K562 (cell line): ENCODE measurements around the gene PSMD9. TPM values are rescaled to one million over a fixed set of nuclear protein-coding genes. Genes with fewer than 3 reads are reported as not detected.

ENCODE experiments used
- ATAC-seq: fragments of 200-7000 bp; cut with Tn5 transposase; 3 replicates; pipeline ENCODE4 v1.9.1; 2020; ENCODE audit warnings: moderate library complexity
- BruUV-seq: library from RNA; stranded (reverse); fragments of 400-500 nt; replicated peaks from 2 replicates; lab custom pipeline; 2021; lab: Mats Ljungman, UMichigan
- CTCF ChIA-PET: fragments of 300-600 bp; formaldehyde crosslinking; extraction: SDS; loops from one replicate; lab custom pipeline; 2021; ENCODE audit warnings: low intra/inter-chr PET ratio; lab: Yijun Ruan, JAX
- POLR2A ChIA-PET: fragments of 300-600, 350-650 bp; sonication (Branson Sonifier 250); formaldehyde crosslinking; extraction: SDS; loops from one replicate; lab custom pipeline; 2021; ENCODE audit warnings: antibody characterized with exemption, inconsistent platforms; lab: Yijun Ruan, JAX
- DNase-seq, 4 experiments: peaks; one replicate each; pipeline versions ENCODE4 v3.0.0 to v3.0.0-alpha.2; 2011 to 2018; ENCODE audit warnings: low spot score in 3 of 4, mixed read lengths in 3 of 4; ENCODE audit errors: extremely low read depth in 1 of 4
- FAIRE-seq: peaks from 2 replicates; lab custom pipeline; 2011; peaks lifted over from hg19 to GRCh38; lab: Jason Lieb, UNC
- H2AFZ ChIP-seq: 2 replicates; pipeline ENCODE4 v1.6.0; 2011; ENCODE audit warnings: low read depth, low read length, control low read depth, inconsistent platforms
- H3K27ac ChIP-seq: fragments of 200-600 bp; 3 replicates; pipeline ENCODE4 v1.8.0; 2011; ENCODE audit warnings: low read depth, mild to moderate bottlenecking, control low read depth, inconsistent platforms, low read length, moderate library complexity, mixed read lengths; ENCODE audit errors: extremely low read depth
- H3K27me3 ChIP-seq, 2 experiments: fragments of 300-600 bp in 1 of 2; 2 replicates in 1 of 2; 3 replicates in 1 of 2; pipeline versions ENCODE4 v1.6.0 to v1.8.0; 2011; ENCODE audit warnings: inconsistent platforms in 2 of 2, low read length in 2 of 2, mild to moderate bottlenecking in 1 of 2, mixed read lengths in 1 of 2, moderate library complexity in 1 of 2; ENCODE audit not compliant: control insufficient read depth in 2 of 2, insufficient read depth in 2 of 2
- H3K36me3 ChIP-seq: fragments of 300-600 bp; 3 replicates; pipeline ENCODE4 v1.8.0; 2011; ENCODE audit warnings: mild to moderate bottlenecking, low read length, inconsistent platforms; ENCODE audit not compliant: control insufficient read depth, insufficient read depth
- H3K4me1 ChIP-seq, 2 experiments: fragments of 200-600 bp in 1 of 2; replicated peaks in 1 of 2; 2 replicates in 1 of 2; 3 replicates in 1 of 2; pipeline versions ENCODE4 v1.5.1 to v1.8.0; 2011; ENCODE audit warnings: inconsistent platforms in 2 of 2, low read length in 2 of 2, mild to moderate bottlenecking in 1 of 2, mixed read lengths in 1 of 2, moderate library complexity in 1 of 2; ENCODE audit not compliant: control insufficient read depth in 2 of 2, insufficient read depth in 2 of 2
- H3K4me2 ChIP-seq: 2 replicates; pipeline ENCODE4 v1.6.1; 2011; ENCODE audit warnings: low read length, control low read depth, inconsistent platforms, mixed read lengths; ENCODE audit not compliant: insufficient read depth
- H3K4me3 ChIP-seq: fragments of 200-600 bp; sonication (generic), shearing (Covaris generic); 2 replicates; pipeline ENCODE4 v1.5.1; 2016; ENCODE audit warnings: control low read depth, inconsistent platforms
- H3K79me2 ChIP-seq: fragments of 200-600 bp; 3 replicates; pipeline ENCODE4 v1.8.0; 2011; ENCODE audit warnings: low read length, inconsistent platforms; ENCODE audit not compliant: control insufficient read depth, insufficient read depth
- H3K9ac ChIP-seq, 2 experiments: 2 replicates each; pipeline versions ENCODE4 v1.6.0 to v1.6.1; 2011; ENCODE audit warnings: low read depth in 2 of 2, low read length in 2 of 2, control low read depth in 1 of 2, inconsistent platforms in 1 of 2, mild to moderate bottlenecking in 1 of 2, mixed read lengths in 1 of 2; ENCODE audit not compliant: insufficient read depth in 1 of 2
- H3K9me1 ChIP-seq: one replicate; pipeline ENCODE4 v1.6.0; 2011; ENCODE audit warnings: inconsistent platforms, mild to moderate bottlenecking, low read length, moderate library complexity; ENCODE audit not compliant: control insufficient read depth, insufficient read depth
- H3K9me3 ChIP-seq: replicated peaks from 2 replicates; pipeline ENCODE4 v1.5.1; 2011; ENCODE audit warnings: low read depth, low read length, inconsistent platforms; ENCODE audit not compliant: control insufficient read depth, insufficient read depth
- H4K20me1 ChIP-seq: replicated peaks from 2 replicates; pipeline ENCODE4 v1.6.1; 2011; ENCODE audit warnings: low read length, inconsistent platforms, mixed read lengths; ENCODE audit not compliant: control insufficient read depth, insufficient read depth
- BCLAF1 ChIP-seq, 2 experiments: fragments of 450-650 bp in 1 of 2; IDR thresholded peaks; 2 replicates each; pipeline ENCODE4 v1.6.1; 2011 to 2017; ENCODE audit warnings: low read depth in 2 of 2, antibody characterized with exemption in 1 of 2, borderline replicate concordance in 1 of 2, low read length in 1 of 2, mild to moderate bottlenecking in 1 of 2, mixed read lengths in 1 of 2; ENCODE audit not compliant: control insufficient read depth in 1 of 2
- CREB1 ChIP-seq, 2 experiments: sonication (generic) in 1 of 2; formaldehyde crosslinking in 1 of 2; IDR thresholded peaks; 2 replicates each; pipeline versions ENCODE4 v1.6.1 to v1.8.0; 2012 to 2022; ENCODE audit warnings: inconsistent platforms in 1 of 2, mild to moderate bottlenecking in 1 of 2, missing genetic modification reagents in 1 of 2, moderate library complexity in 1 of 2
- DLX4 ChIP-seq: fragments of 250-450 bp; sonication (Bioruptor Pico); IDR thresholded peaks from 2 replicates; pipeline ENCODE4 v1.6.1; 2021; ENCODE audit warnings: mild to moderate bottlenecking
- ETS1 ChIP-seq: conservative IDR thresholded peaks from 2 replicates; pipeline ENCODE4 v1.6.1; 2011; ENCODE audit warnings: low read depth, mild to moderate bottlenecking, low read length; ENCODE audit not compliant: control insufficient read depth
- KAT7 ChIP-seq: sonication (generic); formaldehyde crosslinking; IDR thresholded peaks from 2 replicates; pipeline ENCODE4 v1.8.0; 2022; ENCODE audit warnings: missing genetic modification reagents, mild to moderate bottlenecking, borderline replicate concordance
- KDM5B ChIP-seq: fragments of 200-600 bp; sonication (generic); IDR thresholded peaks from 2 replicates; pipeline ENCODE4 v1.6.1; 2012; ENCODE audit warnings: low read depth, mild to moderate bottlenecking, moderate library complexity, low read length, control low read depth, inconsistent platforms; ENCODE audit not compliant: insufficient replicate concordance
- NKRF ChIP-seq: fragments of 450-650 bp; IDR thresholded peaks from 2 replicates; pipeline ENCODE4 v1.6.1; 2016; ENCODE audit warnings: borderline replicate concordance
- PTBP1 ChIP-seq: fragments of 200-400 bp; formaldehyde crosslinking; IDR thresholded peaks from 2 replicates; pipeline ENCODE4 v1.6.1; 2017; ENCODE audit warnings: low read depth, low read length
- SMARCC2 ChIP-seq: fragments of 450-650 bp; IDR thresholded peaks from 2 replicates; pipeline ENCODE4 v1.6.1; 2017; ENCODE audit warnings: antibody characterized with exemption, moderate library complexity, mild to moderate bottlenecking, low read depth
- ZHX1 ChIP-seq: fragments of 150-350 bp; conservative IDR thresholded peaks from 2 replicates; pipeline ENCODE4 v1.6.1; 2014; ENCODE audit warnings: low read length
- ZNF165 ChIP-seq: fragments of 250-450 bp; sonication (Bioruptor Pico); IDR thresholded peaks from 2 replicates; pipeline ENCODE4 v1.4.0; 2020; ENCODE audit warnings: borderline replicate concordance
- WGBS: fragments of 100-300 bp; shearing (Covaris generic); methylation state at CpG from one replicate; pipeline ENCODE4 v1.1.6; 2016; ENCODE audit warnings: low coverage, mixed read lengths; ENCODE audit not compliant: insufficient coverage; ENCODE audit errors: missing lambda C conversion rate; 5-methylcytosine and 5-hydroxymethylcytosine counted together
- in situ Hi-C: fragments of 300-500 bp; cut with MboI; formaldehyde crosslinking; loops from 4 replicates; pipeline ENCODE4 v1.15.0; 2018; ENCODE audit warnings: inconsistent platforms, mixed read lengths
- intact Hi-C: fragments of 100-400 bp; cut with micrococcal nuclease; formaldehyde crosslinking; loops from 2 replicates; pipeline ENCODE4 v1.14.2; 2022
- polyA plus RNA-seq, 8 experiments: library from polyadenylated mRNA; depleted of rRNA in 4 of 8; stranded (reverse) in 5 of 8; unstranded in 3 of 8; fragments of >200 nt; fragmentation: Nextera tagmentation in 2 of 8; fragmentation: Illumina TruSeq in 1 of 8; extraction: Ambion mirVana in 2 of 8; extraction: Trizol in 1 of 8; gene quantifications; 2 replicates each; pipeline versions ENCODE4 v1.2.1 to v1.2.3, GENCODE V29; 2011 to 2014; ENCODE audit warnings: inconsistent platforms in 1 of 8, missing spikeins in 1 of 8
- total RNA-seq, 7 experiments: library from RNA; depleted of rRNA in 6 of 7; stranded (reverse); fragments of >200 nt in 6 of 7; fragmentation: Illumina TruSeq in 2 of 7; extraction: Trizol in 2 of 7; gene quantifications; 2 replicates each; pipeline versions ENCODE4 v1.2.1 to v1.2.3, GENCODE V29; 2011 to 2021; ENCODE audit warnings: low replicate concordance in 1 of 7

The PSMD9 gene
- total and polyA plus RNA-seq, 9 of the 15 experiments (the other 6 are each of a cell fraction or from before 2014, with no cell fraction given) = 12.2 to 143 (median 61.3) TPM

- no peaks in the 10 kb centered on the region for H3K79me2 ChIP-seq
- no TSS peak for BruUV-seq
- WGBS = 79% methylated on average over 2 of the region's 2 CpGs
- DNase-seq (no peak), FAIRE-seq (no peak), ATAC-seq (peak; percentile 67)
- peaks cover 2% of the 10 kb centered on the region for H3K9me1 ChIP-seq
- intact Hi-C loops (no loop called here), in situ Hi-C loops (no loop called here)
- H3K4me1 ChIP-seq = peaks cover 0 to 3% of the 10 kb centered on the region in 2 experiments; a peak in 2 of 5 replicates
- H3K27ac ChIP-seq = no peak overlapping the region; the same call in 2 of the 3 replicates
- no peak overlapping the region for H3K4me3 ChIP-seq
- no peaks in the 10 kb centered on the region for H3K27me3 ChIP-seq
- no peaks in the 10 kb centered on the region for H4K20me1 ChIP-seq
- H3K9ac ChIP-seq = no peak overlapping the region
- ChIA-PET CTCF (no interaction called here), POLR2A (interaction anchor here (0.9 to 1.3 kb wide), 3 partner anchors 13 to 102 kb away, joined by 3 to 8 read pairs (median 3); no protein-coding TSS in a partner anchor)
- peaks cover 74% of the 10 kb centered on the region; the same call in 2 of the 3 replicates for H3K36me3 ChIP-seq
- H3K9me3 ChIP-seq = no peaks in the 10 kb centered on the region
- H3K4me2 ChIP-seq = no peak overlapping the region
- H2AFZ ChIP-seq = no peak overlapping the region
- TF ChIP-seq CREB1 (IDR thresholded peaks at IDR 0.05) (no peak), CREB1 (CRISPR knock-in tag; IDR thresholded peaks at IDR 0.05) (no peak), ETS1 (no peak), BCLAF1 (IDR thresholded peaks at IDR 0.05; ENCODE audit: borderline replicate concordance in 1 of 2, control insufficient read depth in 1 of 2, low read depth in 2 of 2, low read length in 1 of 2) (no peak), PTBP1 (no peak), SMARCC2 (no peak), ZHX1 (no peak), ZNF165 (CRISPR knock-in tag) (no peak), KDM5B (no peak), NKRF (no peak), DLX4 (CRISPR knock-in tag) (no peak), KAT7 (no peak)
These were observed 14.6 kb downstream of the PSMD9 start for GRCh38 chr12:121903202-121903601.
